Smooth muscle cell (in vitro differentiated cells): ENCODE measurements around the gene LGALS3. TPM values are rescaled to one million over a fixed set of nuclear protein-coding genes. Genes with fewer than 3 reads are reported as not detected.

Experiments used
- DNase-seq: peaks from one replicate; lab custom pipeline; 2025; ENCODE audit not compliant: unreplicated experiment; lab: John Stamatoyannopoulos, UW
- H2AFZ ChIP-seq: fragments of 200-600 bp; sonication (generic); 2 replicates; pipeline ENCODE4 v1.6.0; 2016; ENCODE audit warnings: antibody characterized with exemption, low read depth, mild to moderate bottlenecking
- H3F3A ChIP-seq: fragments of 200-600 bp; sonication (generic); 2 replicates; pipeline ENCODE4 v1.6.0; 2017; ENCODE audit warnings: antibody characterized with exemption, low read depth
- H3K27ac ChIP-seq: fragments of 200-600 bp; sonication (generic); 2 replicates; pipeline ENCODE4 v1.5.1; 2016; ENCODE audit warnings: low read depth, mild to moderate bottlenecking
- H3K27me3 ChIP-seq: fragments of 200-600 bp; sonication (generic); 2 replicates; pipeline ENCODE4 v1.6.1; 2016; ENCODE audit warnings: low read depth, mild to moderate bottlenecking
- H3K36me3 ChIP-seq: fragments of 200-600 bp; sonication (generic); 2 replicates; pipeline ENCODE4 v1.5.1; 2016; ENCODE audit warnings: low read depth
- H3K4me1 ChIP-seq: fragments of 200-600 bp; sonication (generic); 2 replicates; pipeline ENCODE4 v1.5.1; 2016; ENCODE audit warnings: low read depth
- H3K4me2 ChIP-seq: fragments of 200-600 bp; sonication (generic); 2 replicates; pipeline ENCODE4 v1.6.0; 2016; ENCODE audit warnings: mild to moderate bottlenecking
- H3K4me3 ChIP-seq: fragments of 200-600 bp; sonication (generic); 2 replicates; pipeline ENCODE4 v1.5.1; 2016; ENCODE audit warnings: mild to moderate bottlenecking
- H3K79me2 ChIP-seq: fragments of 200-600 bp; sonication (generic); 2 replicates; pipeline ENCODE4 v1.6.0; 2016; ENCODE audit warnings: low read depth, mild to moderate bottlenecking
- H3K9ac ChIP-seq: fragments of 200-600 bp; sonication (generic); 2 replicates; pipeline ENCODE4 v1.6.0; 2016; ENCODE audit warnings: low read depth
- H3K9me3 ChIP-seq: fragments of 200-600 bp; sonication (generic); replicated peaks from 2 replicates; pipeline ENCODE4 v1.5.1; 2016; ENCODE audit warnings: low read depth
- H4K20me1 ChIP-seq: fragments of 200-600 bp; sonication (generic); 2 replicates; pipeline ENCODE4 v1.6.0; 2016; ENCODE audit warnings: low read depth
- WGBS: methylation state at CpG from one replicate; pipeline ENCODE4 v1.1.7; 2016; ENCODE audit warnings: low lambda C conversion rate; 5-methylcytosine and 5-hydroxymethylcytosine counted together
- polyA plus RNA-seq: library from polyadenylated mRNA; unstranded; fragments of >200 nt; fragmentation: Nextera tagmentation; extraction: Ambion mirVana; gene quantifications from 2 replicates; pipeline ENCODE4 v1.2.1, GENCODE V29; 2016
- total RNA-seq: library from RNA; depleted of rRNA; stranded (reverse); fragments of >200 nt; gene quantifications from 2 replicates; pipeline ENCODE4 v1.2.3, GENCODE V29; 2014
- TF ChIP-seq, protein P1 (sequence below): fragments of 200-600 bp; sonication (generic); IDR thresholded peaks from 2 replicates; pipeline ENCODE4 v1.5.1; 2017; ENCODE audit warnings: borderline replicate concordance, mild to moderate bottlenecking, antibody characterized with exemption; ENCODE audit not compliant: insufficient read depth, poor library complexity, severe bottlenecking

The LGALS3 gene
- total and polyA plus RNA-seq, 2 experiments from 2014 or later: 170 to 201 TPM

DNA sequence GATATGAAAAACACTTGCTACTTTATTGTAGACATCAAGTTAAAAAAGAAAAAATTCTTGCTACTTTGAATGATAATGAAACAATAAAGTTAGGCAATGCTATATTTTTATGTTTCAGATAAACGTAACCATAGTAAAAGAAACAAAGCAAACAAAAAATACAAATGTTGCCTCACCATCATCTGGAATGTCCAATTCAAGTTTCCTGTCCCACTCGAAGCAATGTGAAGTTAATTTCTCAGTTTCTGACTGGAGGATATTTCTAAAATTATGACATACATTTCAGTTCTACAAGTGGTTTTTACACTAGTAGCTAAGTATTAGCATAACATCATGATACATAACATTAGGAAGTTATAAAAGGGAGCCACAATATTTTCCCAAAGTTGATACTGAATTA is 41.5 kb downstream of the LGALS3 start:
- TF ChIP-seq, protein P1, sequence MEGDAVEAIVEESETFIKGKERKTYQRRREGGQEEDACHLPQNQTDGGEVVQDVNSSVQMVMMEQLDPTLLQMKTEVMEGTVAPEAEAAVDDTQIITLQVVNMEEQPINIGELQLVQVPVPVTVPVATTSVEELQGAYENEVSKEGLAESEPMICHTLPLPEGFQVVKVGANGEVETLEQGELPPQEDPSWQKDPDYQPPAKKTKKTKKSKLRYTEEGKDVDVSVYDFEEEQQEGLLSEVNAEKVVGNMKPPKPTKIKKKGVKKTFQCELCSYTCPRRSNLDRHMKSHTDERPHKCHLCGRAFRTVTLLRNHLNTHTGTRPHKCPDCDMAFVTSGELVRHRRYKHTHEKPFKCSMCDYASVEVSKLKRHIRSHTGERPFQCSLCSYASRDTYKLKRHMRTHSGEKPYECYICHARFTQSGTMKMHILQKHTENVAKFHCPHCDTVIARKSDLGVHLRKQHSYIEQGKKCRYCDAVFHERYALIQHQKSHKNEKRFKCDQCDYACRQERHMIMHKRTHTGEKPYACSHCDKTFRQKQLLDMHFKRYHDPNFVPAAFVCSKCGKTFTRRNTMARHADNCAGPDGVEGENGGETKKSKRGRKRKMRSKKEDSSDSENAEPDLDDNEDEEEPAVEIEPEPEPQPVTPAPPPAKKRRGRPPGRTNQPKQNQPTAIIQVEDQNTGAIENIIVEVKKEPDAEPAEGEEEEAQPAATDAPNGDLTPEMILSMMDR: no peak
- Histone ChIP-seq H3K9me3 (no peaks in the 10 kb centered on the region), H3K9ac (no peak overlapping the region), H4K20me1 (no peaks in the 10 kb centered on the region), H3K4me1 (no peaks in the 10 kb centered on the region), H3K36me3 (no peaks in the 10 kb centered on the region), H3F3A (no peaks in the 10 kb centered on the region), H2AFZ (no peak overlapping the region), H3K27me3 (no peaks in the 10 kb centered on the region), H3K79me2 (no peaks in the 10 kb centered on the region), H3K4me2 (no peak overlapping the region), H3K4me3 (no peak overlapping the region), H3K27ac (no peak overlapping the region)
- DNase-seq: no peak
- 91% methylated on average over 2 of the region's 2 CpGs for WGBS

DNA sequence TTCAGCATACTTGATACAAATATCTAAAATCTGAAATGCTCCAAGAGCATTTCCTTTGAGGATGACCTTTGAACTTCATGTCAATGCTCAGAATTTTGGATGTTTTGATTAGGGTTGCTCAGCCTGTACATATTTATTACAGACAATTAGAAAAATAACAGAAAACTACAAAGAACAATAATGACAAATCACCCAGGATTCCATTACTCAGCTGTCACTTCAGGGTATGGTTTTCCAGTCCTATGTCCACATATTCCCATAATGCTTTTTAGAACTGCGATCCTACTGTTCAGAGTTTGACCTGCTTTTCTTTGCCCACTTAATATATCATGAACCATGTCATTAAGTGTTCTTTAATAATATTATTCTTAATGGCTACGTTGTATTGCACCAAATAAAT is 51.0 kb downstream of the LGALS3 start:
- Histone ChIP-seq H3K79me2 (peaks cover 2% of the 10 kb centered on the region), H3K27ac (no peak overlapping the region), H2AFZ (no peak overlapping the region), H3K9me3 (no peaks in the 10 kb centered on the region), H4K20me1 (no peaks in the 10 kb centered on the region), H3K36me3 (no peaks in the 10 kb centered on the region), H3F3A (no peaks in the 10 kb centered on the region), H3K4me1 (no peaks in the 10 kb centered on the region), H3K9ac (no peak overlapping the region), H3K27me3 (no peaks in the 10 kb centered on the region), H3K4me3 (no peak overlapping the region), H3K4me2 (no peak overlapping the region)
- 92% methylated on average over 2 of the region's 2 CpGs for WGBS
- TF ChIP-seq, protein P1: no peak
- DNase-seq: no peak

DNA sequence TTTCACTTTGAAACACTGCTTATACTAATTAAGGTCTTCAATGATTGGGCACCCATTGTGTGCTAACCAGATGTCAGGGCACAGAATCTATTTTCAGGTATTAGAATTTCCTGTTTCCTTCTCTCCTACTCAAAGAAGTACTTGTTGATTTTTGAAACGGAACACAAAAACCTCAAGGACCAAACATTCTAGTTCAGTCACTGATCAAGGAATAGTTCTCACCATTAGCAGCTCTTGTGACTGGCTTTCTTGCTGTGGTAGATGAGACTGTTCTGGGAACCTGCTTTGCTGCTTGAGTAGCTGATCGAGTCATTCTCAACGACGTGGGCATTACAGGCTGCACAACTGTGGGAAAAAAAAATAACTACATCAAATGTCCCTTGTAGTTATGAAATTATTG is 51.4 kb downstream of the LGALS3 start:
- H3K4me2 ChIP-seq: no peak overlapping the region
- no peaks in the 10 kb centered on the region for H3K27me3 ChIP-seq
- no peaks in the 10 kb centered on the region for H3F3A ChIP-seq
- WGBS: 84% methylated on average over 4 of the region's 4 CpGs
- TF ChIP-seq, protein P1: no peak
- H3K79me2 ChIP-seq: peaks cover 6% of the 10 kb centered on the region
- H2AFZ ChIP-seq: no peak overlapping the region
- no peak overlapping the region for H3K27ac ChIP-seq
- H3K9me3 ChIP-seq: no peaks in the 10 kb centered on the region
- DNase-seq: no peak
- no peak overlapping the region for H3K4me3 ChIP-seq
- H4K20me1 ChIP-seq: no peaks in the 10 kb centered on the region
- H3K36me3 ChIP-seq: no peaks in the 10 kb centered on the region
- H3K4me1 ChIP-seq: no peaks in the 10 kb centered on the region
- no peak overlapping the region for H3K9ac ChIP-seq

DNA sequence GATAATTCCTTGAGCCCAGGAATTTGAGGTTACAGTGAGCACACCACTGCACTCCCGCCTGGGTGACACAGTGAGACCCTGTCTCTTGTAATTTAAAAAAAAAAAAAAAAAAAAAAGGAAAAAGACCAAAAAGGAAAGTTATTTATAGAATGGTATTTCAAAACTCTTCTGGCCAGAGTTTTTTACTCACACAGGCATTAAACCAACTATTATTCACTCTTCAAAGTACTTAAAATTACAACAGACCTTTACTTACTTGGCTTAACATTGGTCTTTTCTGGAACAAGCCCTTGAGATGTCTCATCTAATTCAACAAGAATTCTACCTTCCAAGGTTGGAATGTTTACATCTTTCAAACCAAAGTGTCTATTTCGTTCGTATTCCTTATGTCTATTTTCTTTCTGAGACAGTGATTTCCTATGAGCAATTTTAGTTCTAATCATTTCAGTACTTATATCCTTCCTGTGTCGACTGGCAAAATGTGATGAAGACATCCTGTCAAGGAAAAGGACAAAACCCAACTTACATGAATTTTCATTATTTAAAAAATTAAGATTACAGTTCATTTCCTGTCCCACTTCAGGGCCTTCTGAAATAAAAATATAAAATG is 59.7 kb downstream of the LGALS3 start:
- H3K27ac ChIP-seq: no peak overlapping the region
- WGBS: 97% methylated on average over 4 of the region's 4 CpGs
- peaks cover 41% of the 10 kb centered on the region for H3K79me2 ChIP-seq
- H3K9me3 ChIP-seq: no peaks in the 10 kb centered on the region
- H3K27me3 ChIP-seq: no peaks in the 10 kb centered on the region
- H3K4me2 ChIP-seq: no peak overlapping the region
- no peaks in the 10 kb centered on the region for H3K36me3 ChIP-seq
- H3K9ac ChIP-seq: no peak overlapping the region
- H2AFZ ChIP-seq: no peak overlapping the region
- no peaks in the 10 kb centered on the region for H3K4me1 ChIP-seq
- no peak overlapping the region for H3K4me3 ChIP-seq
- no peaks in the 10 kb centered on the region for H4K20me1 ChIP-seq
- TF ChIP-seq, protein P1: no peak
- DNase-seq: no peak
- H3F3A ChIP-seq: no peaks in the 10 kb centered on the region
